WTC11 (cell line): ENCODE results near the gene MREG. TPM values are rescaled to one million over a fixed set of nuclear protein-coding genes. Genes with fewer than 3 reads are reported as not detected.
A peak's percentile ranks its signal among the peaks of the same experiment; 100 is the strongest.

Experiments used
- ATAC-seq: fragments of 200-7000 bp; cut with Tn5 transposase; 2 replicates; pipeline ENCODE4 v1.10.0; 2021; ENCODE audit warnings: mild to moderate bottlenecking, moderate library complexity
- CTCF ChIA-PET: fragments of 300-600 bp; sonication (Branson Sonifier 250); formaldehyde crosslinking; loops from one replicate; lab custom pipeline; 2021; ENCODE audit warnings: antibody characterized with exemption; lab: Charles Lee
- POLR2A ChIA-PET: fragments of 350-600 bp; sonication (Branson Sonifier 250); formaldehyde crosslinking; loops from one replicate; lab custom pipeline; 2021; ENCODE audit warnings: antibody characterized with exemption; lab: Charles Lee
- DNase-seq: peaks from one replicate; pipeline ENCODE4 v3.0.0; 2021; ENCODE audit warnings: low spot score
- H3K27ac Mint-ChIP-seq: 2 replicates; pipeline ENCODE4 v1.8.0; 2021; ENCODE audit warnings: mixed read lengths
- H3K27me3 Mint-ChIP-seq: 2 replicates; pipeline ENCODE4 v1.8.0; 2021; ENCODE audit warnings: low read depth, mild to moderate bottlenecking, moderate library complexity, mixed read lengths
- H3K36me3 Mint-ChIP-seq: 2 replicates; pipeline ENCODE4 v1.8.0; 2021; ENCODE audit warnings: mixed read lengths
- H3K4me1 Mint-ChIP-seq: 2 replicates; pipeline ENCODE4 v1.8.0; 2022; ENCODE audit warnings: mixed read lengths
- H3K4me3 Mint-ChIP-seq: 2 replicates; pipeline ENCODE4 v1.8.0; 2021; ENCODE audit warnings: mild to moderate bottlenecking, moderate library complexity, mixed read lengths
- H3K9me3 Mint-ChIP-seq: 2 replicates; pipeline ENCODE4 v1.8.0; 2021; ENCODE audit warnings: mixed read lengths
- ATF3 ChIP-seq: sonication (generic); formaldehyde crosslinking; conservative IDR thresholded peaks from 2 replicates; pipeline ENCODE4 v1.8.1; 2022; ENCODE audit warnings: mild to moderate bottlenecking, missing genetic modification reagents
- ELF4 ChIP-seq: sonication (generic); formaldehyde crosslinking; IDR thresholded peaks from 2 replicates; pipeline ENCODE4 v1.8.1; 2022; ENCODE audit warnings: low read depth, mild to moderate bottlenecking, moderate library complexity, missing genetic modification reagents
- FOXJ3 ChIP-seq: sonication (generic); formaldehyde crosslinking; IDR thresholded peaks from 2 replicates; pipeline ENCODE4 v1.9.0; 2021; ENCODE audit warnings: missing genetic modification reagents, mild to moderate bottlenecking, borderline replicate concordance
- SP1 ChIP-seq: sonication (generic); formaldehyde crosslinking; conservative IDR thresholded peaks from 2 replicates; pipeline ENCODE4 v1.8.1; 2022; ENCODE audit warnings: missing genetic modification reagents
- TEAD4 ChIP-seq: sonication (generic); formaldehyde crosslinking; IDR thresholded peaks from 2 replicates; pipeline ENCODE4 v1.8.0; 2022; ENCODE audit warnings: mild to moderate bottlenecking, missing genetic modification reagents
- ZNF232 ChIP-seq: sonication (generic); formaldehyde crosslinking; IDR thresholded peaks from 2 replicates; pipeline ENCODE4 v1.8.0; 2022; ENCODE audit warnings: mild to moderate bottlenecking, missing genetic modification reagents
- ZNF281 ChIP-seq: sonication (generic); formaldehyde crosslinking; IDR thresholded peaks from 2 replicates; pipeline ENCODE4 v1.8.0; 2023; ENCODE audit warnings: mild to moderate bottlenecking, missing genetic modification reagents
- ZNF317 ChIP-seq: sonication (generic); formaldehyde crosslinking; IDR thresholded peaks from 2 replicates; pipeline ENCODE4 v1.8.1; 2023; ENCODE audit warnings: low read depth, mild to moderate bottlenecking, moderate library complexity, missing genetic modification reagents, borderline replicate concordance
- ZNF396 ChIP-seq: fragments of 250-450 bp; sonication (Bioruptor Pico); IDR thresholded peaks from 2 replicates; pipeline ENCODE4 v1.8.0; 2021; ENCODE audit warnings: mild to moderate bottlenecking, moderate library complexity, borderline replicate concordance
- ZNF423 ChIP-seq: fragments of 250-450 bp; sonication (Bioruptor Pico); IDR thresholded peaks from 2 replicates; pipeline ENCODE4 v2.1.2; 2022; ENCODE audit warnings: mild to moderate bottlenecking, moderate library complexity
- ZNF425 ChIP-seq: fragments of 250-450 bp; sonication (Bioruptor Pico); conservative IDR thresholded peaks from 2 replicates; pipeline ENCODE4 v1.9.0; 2021; ENCODE audit warnings: mild to moderate bottlenecking
- ZNF532 ChIP-seq: fragments of 250-450 bp; sonication (Bioruptor Pico); IDR thresholded peaks from 2 replicates; pipeline ENCODE4 v1.9.0; 2021; ENCODE audit warnings: mild to moderate bottlenecking, borderline replicate concordance
- ZSCAN18 ChIP-seq: fragments of 250-450 bp; sonication (Bioruptor Pico); IDR thresholded peaks from 2 replicates; pipeline ENCODE4 v2.1.2; 2022; ENCODE audit warnings: mild to moderate bottlenecking, moderate library complexity
- total RNA-seq: library from RNA; stranded (reverse); gene quantifications from 3 replicates; pipeline ENCODE4 v1.2.3, GENCODE V29; 2021

Gene MREG
- total RNA-seq, 1 experiment from 2014 or later, result 23.8 TPM

DNA sequence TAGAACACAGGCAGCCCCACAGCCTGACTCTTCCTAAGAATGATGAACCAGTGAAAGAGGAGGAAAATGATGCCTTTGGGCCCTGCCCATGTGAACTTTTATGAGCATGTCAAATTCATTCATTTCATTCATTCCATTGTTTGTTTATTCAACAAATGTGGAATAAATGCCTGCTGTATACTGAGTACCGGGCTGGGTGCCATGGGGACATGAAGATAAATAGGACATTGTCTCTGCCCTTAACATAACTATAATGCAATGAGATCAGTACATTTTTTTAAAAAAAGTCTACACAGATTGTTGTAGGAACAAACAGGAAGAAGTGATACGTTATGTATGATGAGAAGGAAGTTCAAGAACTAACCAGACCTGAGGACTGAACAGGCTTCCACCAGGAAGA lies 14.7 kb downstream of the MREG start:
- Mint-ChIP-seq H3K36me3 (peaks cover 19% of the 10 kb centered on the region), H3K27ac (no peak overlapping the region), H3K4me3 (no peak overlapping the region), H3K9me3 (no peaks in the 10 kb centered on the region), H3K27me3 (no peaks in the 10 kb centered on the region), H3K4me1 (peaks cover 31% of the 10 kb centered on the region)
- ChIA-PET CTCF (no interaction called here), POLR2A (no interaction called here)
- TF ChIP-seq ZNF423 (CRISPR knock-in tag) (no peak), ZSCAN18 (CRISPR knock-in tag) (no peak), FOXJ3 (CRISPR knock-in tag) (no peak), ZNF396 (CRISPR knock-in tag) (no peak)
- no peak for DNase-seq
- ATAC-seq, result no peak

GRCh38 chr2:215997219-215997618 lies 16.1 kb downstream of the MREG start:
- Mint-ChIP-seq H3K4me3 (no peak overlapping the region), H3K4me1 (peaks cover 25% of the 10 kb centered on the region), H3K9me3 (no peaks in the 10 kb centered on the region), H3K27ac (peak overlapping the region; percentile 11; the same call in 1 of the 2 replicates), H3K27me3 (no peaks in the 10 kb centered on the region), H3K36me3 (peaks cover 32% of the 10 kb centered on the region)
- CTCF ChIA-PET, result no interaction called here
- POLR2A ChIA-PET, result no interaction called here
- ATAC-seq, result no peak
- no peak for DNase-seq
- TF ChIP-seq ZNF317 (CRISPR knock-in tag), result no peak
- TF ChIP-seq ZNF532 (CRISPR knock-in tag), result no peak
- TF ChIP-seq ATF3 (CRISPR knock-in tag), result no peak
- no peak for TF ChIP-seq ZNF232 (CRISPR knock-in tag)
- TF ChIP-seq SP1 (CRISPR knock-in tag), result no peak
- no peak for TF ChIP-seq ZNF281
- TF ChIP-seq TEAD4 (CRISPR knock-in tag), result no peak
- no peak for TF ChIP-seq ELF4
- no peak for TF ChIP-seq ZNF396 (CRISPR knock-in tag)
- no peak for TF ChIP-seq ZNF423 (CRISPR knock-in tag)
- no peak for TF ChIP-seq ZNF425 (CRISPR knock-in tag)
